Breast epithelium (tissue), 3 donors: ENCODE measurements around the gene TSFM.

Source experiments
- CTCF ChIP-seq, 3 donors: fragments of 450-650 bp; IDR thresholded peaks; one replicate each; pipeline ENCODE4 v1.5.1; 2016 to 2017; ENCODE audit warnings: antibody characterized with exemption in 3 of 3, mild to moderate bottlenecking in 3 of 3, moderate library complexity in 3 of 3
- POLR2A ChIP-seq: fragments of 450-650 bp; IDR thresholded peaks from one replicate; pipeline ENCODE4 v1.6.1; 2016; ENCODE audit warnings: antibody characterized with exemption, mild to moderate bottlenecking, moderate library complexity
- POLR2AphosphoS5 ChIP-seq, 3 donors: sonication (generic); formaldehyde crosslinking; IDR thresholded peaks; one replicate each; pipeline ENCODE4 v1.6.1; 2017; ENCODE audit warnings: antibody characterized with exemption in 3 of 3

GRCh38 chr12:57741844-57742738 is 40.5 kb upstream of the TSFM start:
- TF ChIP-seq POLR2A (no peak), CTCF (IDR thresholded peaks at IDR 0.05) (no peak), POLR2AphosphoS5 (IDR thresholded peaks at IDR 0.05) (no peak)
